GM18907 (cell line): ENCODE measurements around the gene NHERF2.

ENCODE experiments used
- ATAC-seq: cut with Tn5 transposase; IDR thresholded peaks from one replicate; pipeline ENCODE4 v1.9.1; 2021; ENCODE audit warnings: mild to moderate bottlenecking, moderate library complexity; ENCODE audit not compliant: unreplicated experiment

NHERF2 gene

DNA sequence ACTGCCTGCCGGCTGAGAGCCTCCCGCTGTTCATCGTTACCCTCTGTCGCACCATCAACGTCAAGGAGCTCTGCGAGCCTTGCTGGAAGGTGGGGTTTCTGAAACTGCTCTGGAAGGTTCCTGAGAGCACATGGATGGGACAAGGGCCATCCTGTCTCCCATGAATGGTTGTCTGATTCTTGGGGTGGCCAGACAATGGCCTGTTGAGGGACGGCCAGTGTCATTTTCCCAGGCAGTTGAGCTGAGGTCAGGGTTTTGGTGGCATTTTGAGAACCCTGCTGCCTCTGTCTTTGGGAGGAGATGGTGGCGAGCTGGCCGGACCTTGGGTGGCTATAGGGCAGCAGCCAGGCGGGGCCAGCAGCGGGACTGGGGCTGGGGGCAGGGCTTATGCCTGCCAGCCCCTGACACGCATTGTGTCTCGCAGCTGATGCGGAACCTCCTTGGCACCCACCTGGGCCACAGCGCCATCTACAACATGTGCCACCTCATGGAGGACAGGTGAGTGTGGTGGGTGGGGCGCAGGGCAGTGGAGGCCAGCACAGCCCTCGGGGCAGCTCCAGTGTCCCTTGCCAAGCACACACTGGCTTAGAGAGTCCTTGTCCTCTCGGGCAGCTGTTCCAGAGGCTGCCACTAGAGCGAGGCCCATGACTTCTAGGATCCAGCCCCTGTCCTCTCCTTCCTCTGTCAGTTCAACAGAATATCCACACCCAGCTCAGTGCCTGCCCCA is 30.1 kb downstream of the NHERF2 start:
- no peak for ATAC-seq

DNA sequence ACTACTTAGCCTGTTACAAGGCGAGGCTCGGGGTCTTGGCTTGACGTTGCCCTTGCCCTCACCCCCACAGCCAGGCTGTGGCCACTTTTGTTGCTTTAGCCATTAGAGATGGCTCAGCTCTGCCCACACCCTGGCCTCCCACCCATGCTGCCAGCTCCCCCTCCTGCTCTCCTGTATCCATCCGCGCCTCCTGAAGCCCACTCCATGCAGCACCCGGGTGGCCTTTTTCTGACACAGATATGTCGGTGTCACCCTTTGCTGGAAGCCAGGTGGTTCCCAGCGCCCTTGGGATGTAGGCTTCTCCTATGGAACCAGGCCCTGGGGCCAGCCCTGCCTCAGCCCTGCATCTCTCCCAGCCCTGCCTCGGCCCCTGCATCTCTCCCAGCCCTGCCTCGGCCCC is 30.7 kb downstream of the NHERF2 start:
- ATAC-seq: no peak

DNA sequence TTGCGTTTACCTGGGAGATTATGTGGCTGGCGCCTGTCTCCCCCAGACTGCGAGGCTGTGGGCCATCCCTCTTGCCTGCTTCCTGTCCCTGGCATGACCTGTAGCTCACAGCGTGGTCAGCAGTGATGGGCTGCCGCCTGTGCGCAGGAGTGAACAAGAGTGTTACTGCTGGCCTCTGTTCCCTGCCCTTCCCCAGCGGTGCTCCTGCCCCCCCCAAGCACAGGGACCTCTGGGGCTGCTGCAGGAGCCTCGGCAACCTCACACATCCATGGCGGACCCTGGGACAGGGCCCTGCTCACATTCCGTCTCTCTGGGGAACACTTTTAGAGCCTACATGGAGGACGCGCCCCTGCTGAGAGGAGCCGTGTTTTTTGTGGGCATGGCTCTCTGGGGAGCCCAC is 31.7 kb downstream of the NHERF2 start:
- no peak for ATAC-seq

DNA sequence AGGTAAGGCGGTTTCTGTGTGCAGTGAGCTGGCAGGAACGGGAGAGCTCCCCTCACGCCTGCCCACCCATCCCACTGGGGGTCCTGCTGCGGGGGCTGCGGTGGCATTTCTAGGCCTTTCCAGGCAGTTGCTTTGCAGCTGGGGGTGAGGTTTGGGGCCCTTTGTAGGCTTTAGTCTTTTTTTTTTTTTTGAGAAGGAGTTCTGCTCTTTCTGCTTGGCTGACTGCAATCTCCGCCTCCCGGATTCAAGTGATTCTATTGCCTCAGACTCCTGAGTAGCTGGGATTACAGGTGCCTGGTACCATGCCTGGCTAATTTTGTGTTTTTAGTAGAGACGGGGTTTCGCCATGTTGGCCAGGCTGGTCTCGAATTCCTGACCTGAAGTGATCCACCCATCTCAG is 32.2 kb downstream of the NHERF2 start:
- ATAC-seq: no peak

- no peak for ATAC-seq
These were observed 33.6 kb downstream of the NHERF2 start for GRCh38 chr16:2060346-2060745.

GRCh38 chr16:2061023-2061422 is 34.3 kb downstream of the NHERF2 start:
- no peak for ATAC-seq

DNA sequence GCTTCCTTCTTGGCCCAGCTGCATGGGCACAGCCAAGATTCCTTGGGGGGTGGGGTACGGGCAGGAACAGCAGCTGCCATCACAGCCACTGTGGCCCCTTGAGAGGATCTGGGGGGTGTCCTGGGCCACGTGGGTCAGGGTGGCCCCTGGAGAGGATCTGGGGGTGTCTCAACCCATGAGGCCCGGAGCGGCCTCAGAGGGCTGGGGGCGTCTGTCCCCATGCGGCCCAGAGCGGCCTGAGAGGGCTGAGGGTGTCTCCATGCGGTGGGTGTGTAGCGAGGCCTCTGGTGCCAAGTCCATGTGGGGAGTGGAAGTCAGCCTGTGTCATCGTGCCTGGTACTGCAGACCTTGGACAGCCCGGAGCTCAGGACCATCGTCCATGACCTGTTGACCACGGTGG is 34.8 kb downstream of the NHERF2 start:
- ATAC-seq: no peak

DNA sequence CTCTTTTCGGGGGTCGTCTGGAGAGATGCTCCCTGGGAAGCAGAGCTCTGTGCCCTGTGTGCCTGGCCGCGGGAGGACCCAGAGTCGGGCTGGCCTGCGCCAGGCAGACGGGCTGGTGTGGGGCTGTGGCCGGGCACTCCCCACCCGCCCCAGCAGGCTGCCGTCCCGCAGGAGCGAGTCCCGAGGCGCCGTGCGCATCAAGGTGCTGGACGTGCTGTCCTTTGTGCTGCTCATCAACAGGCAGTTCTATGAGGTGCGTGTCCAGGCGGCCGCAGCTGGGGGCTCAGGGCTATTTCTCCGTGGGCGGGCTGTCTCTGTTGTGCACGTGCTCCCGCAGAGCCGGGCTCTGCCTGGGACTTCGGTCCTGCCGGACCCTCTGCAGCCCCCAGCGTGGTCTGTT is 36.1 kb downstream of the NHERF2 start:
- no peak for ATAC-seq

DNA sequence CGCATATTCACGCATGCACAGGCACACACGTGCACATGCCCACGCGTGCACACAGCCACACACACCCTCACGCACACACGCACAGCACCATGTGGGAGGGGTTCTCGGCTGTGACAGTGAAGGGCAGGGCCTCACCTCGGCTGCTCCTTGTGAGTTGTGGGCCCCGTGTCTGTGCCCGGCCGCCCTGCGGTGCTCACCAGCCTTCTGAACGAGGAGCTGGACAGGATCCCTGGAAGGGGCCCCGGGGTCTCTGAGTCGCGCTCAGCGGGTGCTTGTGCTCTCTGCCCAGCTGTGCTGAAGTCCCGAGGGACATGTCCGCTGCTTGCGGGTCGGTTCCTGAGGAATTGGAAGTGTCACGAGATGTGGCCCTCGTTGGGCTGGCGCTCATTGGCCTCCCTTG is 37.2 kb downstream of the NHERF2 start:
- ATAC-seq: no peak

GRCh38 chr16:2064368-2064945 is 37.8 kb downstream of the NHERF2 start:
- ATAC-seq: no peak

DNA sequence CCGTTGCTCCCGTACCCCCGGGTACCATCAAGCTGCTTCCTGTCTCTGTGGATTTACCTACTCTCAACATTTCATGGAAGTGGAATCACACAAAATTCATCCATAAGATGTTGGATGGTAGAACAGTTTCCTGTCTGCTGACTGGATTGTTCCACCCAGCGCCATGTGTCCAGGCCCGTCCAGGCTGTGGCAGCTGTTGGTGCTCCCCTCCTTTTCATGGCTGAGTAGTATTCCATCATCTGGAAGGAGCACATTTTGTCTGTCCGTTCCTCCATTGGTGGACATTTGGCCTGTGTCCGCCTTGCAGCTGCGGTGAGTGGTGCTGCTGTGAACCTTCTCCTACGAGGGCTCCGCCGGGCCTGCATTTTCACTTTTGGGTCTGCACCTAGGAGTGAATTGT is 39.4 kb downstream of the NHERF2 start:
- no peak for ATAC-seq

DNA sequence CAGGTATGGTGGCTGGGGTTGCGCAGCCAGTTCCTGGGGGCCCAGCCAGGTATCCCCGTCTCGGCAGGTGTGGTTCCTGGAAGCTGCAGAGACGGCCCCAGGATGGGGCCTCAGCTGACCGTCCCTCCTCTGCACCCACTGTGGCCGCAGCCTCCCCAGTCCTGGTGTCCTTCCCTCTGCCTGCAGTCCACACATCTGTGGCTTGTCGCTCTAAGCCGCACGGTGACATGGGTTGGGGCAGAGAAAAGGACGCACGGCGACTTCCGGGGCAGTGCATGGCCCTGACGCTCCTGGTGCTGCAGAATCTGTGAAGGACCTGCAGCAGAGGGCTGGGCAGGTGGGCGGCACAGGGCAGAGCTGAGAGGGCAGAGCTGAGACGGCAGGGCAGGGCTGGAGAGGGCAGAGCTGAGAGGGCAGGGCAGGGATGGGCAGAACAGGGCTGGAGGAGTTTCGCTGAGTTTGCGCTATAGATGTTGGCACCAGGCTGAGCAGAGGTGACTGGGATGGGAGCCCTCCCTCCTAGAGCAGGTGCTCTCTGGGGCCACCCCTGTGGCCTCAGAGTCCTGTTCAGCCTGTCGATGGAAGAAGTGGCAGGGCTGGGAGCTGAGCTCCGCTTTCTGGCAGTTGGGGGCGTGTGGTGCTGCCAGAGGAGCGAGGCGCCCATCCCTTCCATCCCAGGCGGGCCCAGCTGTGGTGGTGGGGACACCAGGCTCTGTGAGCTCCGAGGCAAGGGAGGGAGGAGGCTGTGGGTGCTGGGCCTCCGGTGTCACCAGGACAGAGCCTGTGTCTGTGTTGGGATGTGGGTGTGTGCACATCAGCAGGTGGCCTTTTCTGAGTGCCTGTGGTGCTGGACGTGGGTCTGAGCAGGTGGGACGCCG is 44.1 kb downstream of the NHERF2 start:
- ATAC-seq: no peak

GRCh38 chr16:2071454-2072202 is 44.9 kb downstream of the NHERF2 start:
- no peak for ATAC-seq

DNA sequence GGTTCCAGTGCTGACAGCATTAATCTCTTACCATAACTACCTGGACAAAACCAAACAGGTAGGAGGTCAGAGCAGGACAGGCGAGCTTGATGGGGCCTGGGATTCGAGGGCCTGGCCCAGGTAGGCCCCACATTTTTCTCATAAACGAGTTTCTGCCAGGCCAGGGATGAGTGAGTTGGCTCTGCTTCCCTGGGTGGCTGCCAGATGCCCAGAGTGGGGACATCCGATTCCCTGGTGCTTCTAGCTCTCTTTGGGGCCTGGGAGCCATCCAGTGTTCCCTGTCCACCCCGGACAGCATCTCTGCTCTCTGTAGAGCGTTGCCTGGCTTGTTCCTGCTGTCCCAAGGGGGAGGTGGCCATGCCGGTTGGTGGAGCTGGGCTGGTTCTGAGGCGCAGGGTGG is 46.2 kb downstream of the NHERF2 start:
- ATAC-seq: no peak

GRCh38 chr16:2074071-2074470 is 47.4 kb downstream of the NHERF2 start:
- ATAC-seq: no peak

- no peak for ATAC-seq
These were observed 48.9 kb downstream of the NHERF2 start for GRCh38 chr16:2075631-2076030.

GRCh38 chr16:2076072-2076865 is 49.6 kb downstream of the NHERF2 start:
- ATAC-seq: no peak

DNA sequence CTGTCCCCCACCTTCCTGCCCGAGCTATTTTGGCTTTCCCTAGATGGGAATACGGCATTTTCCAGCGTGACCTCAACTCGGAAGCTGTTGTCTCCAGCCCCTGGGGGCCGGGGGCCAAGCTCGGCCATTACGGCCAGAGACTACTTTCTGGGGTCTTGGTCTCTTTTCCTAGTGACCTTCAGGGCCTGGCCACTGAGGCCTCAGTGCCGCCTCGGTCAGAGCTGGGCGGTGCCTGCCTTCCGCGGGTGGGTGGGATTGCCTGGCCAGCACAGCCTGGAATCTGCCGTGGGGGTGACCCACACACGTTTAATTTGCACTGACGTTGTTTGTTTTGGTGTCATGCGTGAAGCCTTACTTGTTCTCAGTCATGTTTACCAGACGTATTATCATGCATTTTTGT is 50.3 kb downstream of the NHERF2 start:
- no peak for ATAC-seq

- ATAC-seq: no peak
These were observed 51.0 kb downstream of the NHERF2 start for GRCh38 chr16:2077696-2078095.

GRCh38 chr16:2078096-2078495 is 51.4 kb downstream of the NHERF2 start:
- ATAC-seq: no peak
